AG04450 (cell line): ENCODE results near the gene NUDT2. TPM values are rescaled to one million over a fixed set of nuclear protein-coding genes. Genes with fewer than 3 reads are reported as not detected.
"Not testable (repeated sequence)": the region's sequence is repeated elsewhere in the genome, so short reads cannot be mapped to it uniquely, and the experiment has no call there.

ENCODE experiments used
- CTCF ChIA-PET: fragments of 300-600, 350-600 bp; formaldehyde crosslinking; extraction: SDS; loops from one replicate; lab custom pipeline; 2022; ENCODE audit warnings: antibody characterized with exemption, inconsistent platforms; lab: Charles Lee
- POLR2A ChIA-PET: fragments of 350-600 bp; formaldehyde crosslinking; extraction: SDS; loops from one replicate; lab custom pipeline; 2021; ENCODE audit warnings: antibody characterized with exemption, inconsistent platforms; lab: Yijun Ruan, JAX
- DNase-seq: peaks from one replicate; pipeline ENCODE4 v3.0.0-alpha.2; 2011; ENCODE audit warnings: low read depth, low spot score
- H3K27ac ChIP-seq: one replicate; pipeline ENCODE4 v1.5.1; 2012; ENCODE audit warnings: low read depth, low read length, control low read depth
- H3K27me3 ChIP-seq: one replicate; pipeline ENCODE4 v1.6.0; 2012; ENCODE audit warnings: low read length; ENCODE audit not compliant: control insufficient read depth, insufficient read depth
- H3K4me3 ChIP-seq: 2 replicates; pipeline ENCODE4 v1.5.1; 2011; ENCODE audit warnings: mild to moderate bottlenecking, low read depth, low read length, control low read depth
- H3K9me3 ChIP-seq: 2 replicates; pipeline ENCODE4 v1.5.1; 2012; ENCODE audit warnings: low read length; ENCODE audit not compliant: control insufficient read depth, insufficient read depth
- CTCF ChIP-seq: IDR thresholded peaks from 2 replicates; pipeline ENCODE4 v1.5.1; 2011; ENCODE audit warnings: low read depth, low read length, control low read depth, inconsistent platforms
- polyA plus RNA-seq: library from polyadenylated mRNA; depleted of rRNA; stranded (reverse); fragments of >200 nt; gene quantifications from 2 replicates; pipeline ENCODE4 v1.2.3, GENCODE V29; 2011

NUDT2 gene
- polyA plus RNA-seq, 1 experiment = 44.8 TPM

- TF ChIP-seq CTCF = no peak
- ChIA-PET CTCF (interaction anchor here (0.9 to 1.6 kb wide), 2 partner anchors 31 to 56 kb away, joined by 3 read pairs; no protein-coding TSS in a partner anchor), POLR2A (no interaction called here)
- Histone ChIP-seq H3K27me3 (no peaks in the 10 kb centered on the region), H3K9me3 (no peaks in the 10 kb centered on the region), H3K4me3 (no peak overlapping the region), H3K27ac (no peak overlapping the region)
- DNase-seq = no peak
These were observed 18.4 kb downstream of the NUDT2 start for GRCh38 chr9:34347800-34348158.

GRCh38 chr9:34349324-34349723 lies 20.0 kb downstream of the NUDT2 start:
- DNase-seq = no peak
- Histone ChIP-seq H3K9me3 (no peaks in the 10 kb centered on the region), H3K27me3 (no peaks in the 10 kb centered on the region), H3K27ac (no peak overlapping the region), H3K4me3 (no peak overlapping the region)
- ChIA-PET POLR2A (interaction anchor here (0.7 kb wide), 1 partner anchor 45 kb away, joined by 3 read pairs; no protein-coding TSS in a partner anchor), CTCF (interaction anchor here (1.6 kb wide), 1 partner anchor 30 kb away, joined by 3 read pairs; no protein-coding TSS in a partner anchor)
- no peak for TF ChIP-seq CTCF

- H3K27ac ChIP-seq, CTCF ChIA-PET, H3K4me3 ChIP-seq, DNase-seq, H3K9me3 ChIP-seq, H3K27me3 ChIP-seq, POLR2A ChIA-PET: not testable (repeated sequence)
These were observed 22.8 kb downstream of the NUDT2 start for GRCh38 chr9:34352122-34352652.

- H3K4me3 ChIP-seq, DNase-seq, H3K9me3 ChIP-seq, POLR2A ChIA-PET, H3K27ac ChIP-seq, H3K27me3 ChIP-seq: not testable (repeated sequence)
- CTCF ChIA-PET = interaction anchor here (0.6 kb wide), 1 partner anchor 51 kb away, joined by 3 read pairs; no protein-coding TSS in a partner anchor
These were observed 23.6 kb downstream of the NUDT2 start for GRCh38 chr9:34352957-34353356.

GRCh38 chr9:34362614-34363214 lies 33.3 kb downstream of the NUDT2 start:
- H3K27me3 ChIP-seq = peaks cover 4% of the 10 kb centered on the region
- no peaks in the 10 kb centered on the region; the same call in 1 of the 2 replicates for H3K9me3 ChIP-seq
- H3K4me3 ChIP-seq = no peak overlapping the region
- ChIA-PET CTCF (no interaction called here), POLR2A (no interaction called here)
- no peak overlapping the region for H3K27ac ChIP-seq
- no peak for DNase-seq
- TF ChIP-seq CTCF = no peak

GRCh38 chr9:34363619-34364351 lies 34.4 kb downstream of the NUDT2 start:
- POLR2A ChIA-PET = no interaction called here
- Histone ChIP-seq H3K27me3 (peaks cover 4% of the 10 kb centered on the region), H3K4me3 (no peak overlapping the region), H3K27ac (no peak overlapping the region), H3K9me3 (no peaks in the 10 kb centered on the region; the same call in 1 of the 2 replicates)
- no peak for TF ChIP-seq CTCF
- DNase-seq = no peak
- CTCF ChIA-PET = no interaction called here
